GM23248 (cell line): ENCODE results near the gene ELOVL6. TPM values are rescaled to one million over a fixed set of nuclear protein-coding genes. Genes with fewer than 3 reads are reported as not detected.
A peak's percentile ranks its signal among the peaks of the same experiment; 100 is the strongest.
"Not testable (repeated sequence)": the region's sequence is repeated elsewhere in the genome, so short reads cannot be mapped to it uniquely, and the experiment has no call there.

Source experiments
- DNase-seq: peaks from one replicate; pipeline ENCODE4 v3.0.0-alpha.2; 2015
- H2AFZ ChIP-seq: fragments of 200-600 bp; sonication (generic); 2 replicates; pipeline ENCODE4 v1.6.1; 2016; ENCODE audit warnings: antibody characterized with exemption
- H3F3A ChIP-seq: fragments of 200-600 bp; sonication (generic); 2 replicates; pipeline ENCODE4 v1.6.1; 2016; ENCODE audit warnings: mild to moderate bottlenecking, antibody characterized with exemption, mixed run types; ENCODE audit not compliant: insufficient read depth
- H3K27ac ChIP-seq: fragments of 200-600 bp; sonication (generic); 2 replicates; pipeline ENCODE4 v1.5.1; 2016; ENCODE audit warnings: mild to moderate bottlenecking
- H3K27me3 ChIP-seq: fragments of 200-600 bp; sonication (generic); replicated peaks from 2 replicates; pipeline ENCODE4 v1.6.1; 2016; ENCODE audit warnings: mild to moderate bottlenecking; ENCODE audit not compliant: insufficient read depth
- H3K36me3 ChIP-seq: fragments of 200-600 bp; sonication (generic); 2 replicates; pipeline ENCODE4 v1.6.1; 2016; ENCODE audit warnings: low read depth, mild to moderate bottlenecking
- H3K4me1 ChIP-seq: fragments of 200-600 bp; sonication (generic); 2 replicates; pipeline ENCODE4 v1.6.1; 2016; ENCODE audit warnings: mild to moderate bottlenecking; ENCODE audit not compliant: insufficient read depth
- H3K4me2 ChIP-seq: fragments of 200-600 bp; sonication (generic); one replicate; pipeline ENCODE4 v1.6.1; 2016; ENCODE audit warnings: mild to moderate bottlenecking; ENCODE audit not compliant: unreplicated experiment
- H3K4me3 ChIP-seq: fragments of 200-600 bp; sonication (generic); 2 replicates; pipeline ENCODE4 v1.5.1; 2016; ENCODE audit warnings: mild to moderate bottlenecking
- H3K79me2 ChIP-seq: fragments of 200-600 bp; sonication (generic); 2 replicates; pipeline ENCODE4 v1.6.1; 2016; ENCODE audit warnings: mild to moderate bottlenecking; ENCODE audit not compliant: insufficient read depth
- H3K9ac ChIP-seq: fragments of 200-600 bp; sonication (generic); 2 replicates; pipeline ENCODE4 v1.6.1; 2016; ENCODE audit warnings: mild to moderate bottlenecking
- H3K9me2 ChIP-seq: fragments of 200-600 bp; sonication (generic); 2 replicates; pipeline ENCODE4 v1.6.1; 2016; ENCODE audit warnings: mixed run types, mild to moderate bottlenecking, moderate library complexity; ENCODE audit not compliant: insufficient read depth
- H3K9me3 ChIP-seq: fragments of 200-600 bp; sonication (generic); one replicate; pipeline ENCODE4 v1.6.1; 2017; ENCODE audit warnings: low read depth
- H4K20me1 ChIP-seq: fragments of 200-600 bp; sonication (generic); 2 replicates; pipeline ENCODE4 v1.6.0; 2016; ENCODE audit not compliant: insufficient read depth
- EZH2 ChIP-seq: fragments of 200-600 bp; sonication (generic); IDR thresholded peaks from 2 replicates; pipeline ENCODE4 v1.6.1; 2018; ENCODE audit warnings: antibody characterized with exemption, mild to moderate bottlenecking; ENCODE audit not compliant: insufficient read depth, poor library complexity, severe bottlenecking
- EZH2phosphoT487 ChIP-seq: fragments of 200-600 bp; sonication (generic); IDR thresholded peaks from 2 replicates; pipeline ENCODE4 v1.6.1; 2018; ENCODE audit warnings: antibody characterized with exemption, moderate library complexity, mild to moderate bottlenecking, low read depth; ENCODE audit not compliant: insufficient read depth
- WGBS, 2 experiments: methylation state at CpG; one replicate each; pipeline ENCODE4 v1.1.6; 2015 to 2017; ENCODE audit warnings: low lambda C conversion rate in 2 of 2, low coverage in 1 of 2; ENCODE audit errors: missing lambda C conversion rate in 2 of 2; 5-methylcytosine and 5-hydroxymethylcytosine counted together
- in situ Hi-C: fragments of 300-500 bp; cut with MboI; formaldehyde crosslinking; loops from 2 replicates; pipeline ENCODE4 v1.15.0; 2020
- polyA plus RNA-seq: library from polyadenylated mRNA; unstranded; fragments of >200 nt; fragmentation: Nextera tagmentation; extraction: Ambion mirVana; gene quantifications from 2 replicates; pipeline ENCODE4 v1.2.1, GENCODE V29; 2016
- total RNA-seq: library from RNA; depleted of rRNA; stranded (reverse); fragments of >200 nt; shearing (Covaris generic); gene quantifications from 2 replicates; pipeline ENCODE4 v1.2.3, GENCODE V29; 2014

The ELOVL6 gene
- total and polyA plus RNA-seq, 2 experiments from 2014 or later: 8.0 to 13.2 TPM

- TF ChIP-seq EZH2 (no peak), EZH2phosphoT487 (no peak)
- Histone ChIP-seq H3K79me2 (no peaks in the 10 kb centered on the region), H3K9ac (peak overlapping the region; percentile 59), H3K9me2 (no peaks in the 10 kb centered on the region), H2AFZ (no peak overlapping the region), H3K27ac (peak overlapping the region; percentile 85), H3K27me3 (no peaks in the 10 kb centered on the region), H3K4me1 (peaks cover 48% of the 10 kb centered on the region), H4K20me1 (no peaks in the 10 kb centered on the region), H3K9me3 (no peaks in the 10 kb centered on the region), H3K36me3 (no peaks in the 10 kb centered on the region), H3K4me2 (peak overlapping the region; percentile 73), H3F3A (peaks cover 45% of the 10 kb centered on the region), H3K4me3 (peak overlapping the region; percentile 38)
- in situ Hi-C loops: no loop called here
- 36% methylated on average over 5 of the region's 5 CpGs for WGBS, 2 experiments
- peak; percentile 86 for DNase-seq
These were observed 34.2 kb downstream of the ELOVL6 start for GRCh38 chr4:110164251-110164650.

GRCh38 chr4:110163327-110164069 lies 34.9 kb downstream of the ELOVL6 start:
- Histone ChIP-seq H3F3A (peaks cover 45% of the 10 kb centered on the region), H2AFZ (no peak overlapping the region), H3K9me3 (no peaks in the 10 kb centered on the region), H3K36me3 (no peaks in the 10 kb centered on the region), H3K4me3 (peak overlapping the region; percentile 38), H4K20me1 (no peaks in the 10 kb centered on the region), H3K4me1 (peaks cover 55% of the 10 kb centered on the region), H3K4me2 (peak overlapping the region; percentile 73), H3K9me2 (no peaks in the 10 kb centered on the region), H3K79me2 (no peaks in the 10 kb centered on the region), H3K9ac (peak overlapping the region; percentile 59), H3K27ac (peak overlapping the region; percentile 85), H3K27me3 (no peaks in the 10 kb centered on the region)
- DNase-seq: peak; percentile 92
- in situ Hi-C loops: no loop called here
- TF ChIP-seq EZH2phosphoT487 (no peak), EZH2 (no peak)
- WGBS, 2 experiments: 26 to 30% methylated on average over 4 of the region's 4 CpGs

GRCh38 chr4:110160618-110161017 lies 37.8 kb downstream of the ELOVL6 start:
- H3K79me2 ChIP-seq: no peaks in the 10 kb centered on the region
- H2AFZ ChIP-seq: no peak overlapping the region
- H3K4me2 ChIP-seq: no peak overlapping the region
- no peaks in the 10 kb centered on the region for H3K9me3 ChIP-seq
- no peaks in the 10 kb centered on the region for H3K27me3 ChIP-seq
- H3K9ac ChIP-seq: no peak overlapping the region
- in situ Hi-C loops: no loop called here
- H3K36me3 ChIP-seq: no peaks in the 10 kb centered on the region
- H4K20me1 ChIP-seq: no peaks in the 10 kb centered on the region
- H3K9me2 ChIP-seq: no peaks in the 10 kb centered on the region
- H3F3A ChIP-seq: peaks cover 30% of the 10 kb centered on the region
- peaks cover 48% of the 10 kb centered on the region for H3K4me1 ChIP-seq
- H3K27ac ChIP-seq: no peak overlapping the region
- no peak for DNase-seq
- H3K4me3 ChIP-seq: no peak overlapping the region
- no peak for TF ChIP-seq EZH2
- no peak for TF ChIP-seq EZH2phosphoT487

- in situ Hi-C loops: no loop called here
- Histone ChIP-seq H3K4me2 (no peak overlapping the region), H3K79me2 (no peaks in the 10 kb centered on the region), H3K4me1 (peaks cover 37% of the 10 kb centered on the region), H2AFZ (no peak overlapping the region), H3F3A (peaks cover 19% of the 10 kb centered on the region), H3K9me3 (no peaks in the 10 kb centered on the region), H3K9me2 (no peaks in the 10 kb centered on the region), H3K4me3 (no peak overlapping the region), H3K27ac (no peak overlapping the region), H4K20me1 (no peaks in the 10 kb centered on the region), H3K9ac (no peak overlapping the region), H3K36me3 (no peaks in the 10 kb centered on the region), H3K27me3 (no peaks in the 10 kb centered on the region)
- TF ChIP-seq EZH2phosphoT487 (no peak), EZH2 (no peak)
- 96 to 98% methylated on average over 4 of the region's 4 CpGs for WGBS, 2 experiments
- no peak for DNase-seq
These were observed 38.9 kb downstream of the ELOVL6 start for GRCh38 chr4:110159541-110159940.

- in situ Hi-C loops: no loop called here
- H3K27me3 ChIP-seq: no peaks in the 10 kb centered on the region
- H3K4me2 ChIP-seq: no peak overlapping the region
- no peaks in the 10 kb centered on the region for H3K36me3 ChIP-seq
- no peaks in the 10 kb centered on the region for H3K9me3 ChIP-seq
- no peaks in the 10 kb centered on the region for H3K79me2 ChIP-seq
- H3F3A ChIP-seq: no peaks in the 10 kb centered on the region; the same call in 1 of the 2 replicates
- H3K4me3 ChIP-seq: no peak overlapping the region
- 94 to 97% methylated on average over 3 of the region's 3 CpGs for WGBS, 2 experiments
- H2AFZ ChIP-seq: no peak overlapping the region
- H3K27ac ChIP-seq: no peak overlapping the region
- TF ChIP-seq EZH2: no peak
- TF ChIP-seq EZH2phosphoT487: no peak
- no peak for DNase-seq
- H3K9me2 ChIP-seq: no peaks in the 10 kb centered on the region
- H3K4me1 ChIP-seq: peaks cover 19% of the 10 kb centered on the region
- no peak overlapping the region for H3K9ac ChIP-seq
- no peaks in the 10 kb centered on the region for H4K20me1 ChIP-seq
These were observed 40.8 kb downstream of the ELOVL6 start for GRCh38 chr4:110157580-110157979.

GRCh38 chr4:110157166-110157565 lies 41.2 kb downstream of the ELOVL6 start:
- H3F3A ChIP-seq, H3K4me2 ChIP-seq, H4K20me1 ChIP-seq, DNase-seq, H3K9me2 ChIP-seq, H3K9me3 ChIP-seq, H3K4me3 ChIP-seq, H2AFZ ChIP-seq, H3K27me3 ChIP-seq, H3K9ac ChIP-seq, H3K79me2 ChIP-seq, in situ Hi-C loops, H3K36me3 ChIP-seq, H3K27ac ChIP-seq: not testable (repeated sequence)
- whole genome bisulfite sequencing, 2 experiments: 67 to 71% methylated on average over 5 of the region's 5 CpGs
- H3K4me1 ChIP-seq: peaks cover 19% of the 10 kb centered on the region
